ENCODE results near the gene ISL2.

GRCh38 chr15:76309601-76310330 lies 26.8 kb upstream of the ISL2 start:
- TF ChIP-seq, protein P1, sequence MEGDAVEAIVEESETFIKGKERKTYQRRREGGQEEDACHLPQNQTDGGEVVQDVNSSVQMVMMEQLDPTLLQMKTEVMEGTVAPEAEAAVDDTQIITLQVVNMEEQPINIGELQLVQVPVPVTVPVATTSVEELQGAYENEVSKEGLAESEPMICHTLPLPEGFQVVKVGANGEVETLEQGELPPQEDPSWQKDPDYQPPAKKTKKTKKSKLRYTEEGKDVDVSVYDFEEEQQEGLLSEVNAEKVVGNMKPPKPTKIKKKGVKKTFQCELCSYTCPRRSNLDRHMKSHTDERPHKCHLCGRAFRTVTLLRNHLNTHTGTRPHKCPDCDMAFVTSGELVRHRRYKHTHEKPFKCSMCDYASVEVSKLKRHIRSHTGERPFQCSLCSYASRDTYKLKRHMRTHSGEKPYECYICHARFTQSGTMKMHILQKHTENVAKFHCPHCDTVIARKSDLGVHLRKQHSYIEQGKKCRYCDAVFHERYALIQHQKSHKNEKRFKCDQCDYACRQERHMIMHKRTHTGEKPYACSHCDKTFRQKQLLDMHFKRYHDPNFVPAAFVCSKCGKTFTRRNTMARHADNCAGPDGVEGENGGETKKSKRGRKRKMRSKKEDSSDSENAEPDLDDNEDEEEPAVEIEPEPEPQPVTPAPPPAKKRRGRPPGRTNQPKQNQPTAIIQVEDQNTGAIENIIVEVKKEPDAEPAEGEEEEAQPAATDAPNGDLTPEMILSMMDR (IDR thresholded peaks at IDR 0.05; ENCODE audit: borderline replicate concordance, extremely low read depth, low read length, poor library complexity, severe bottlenecking): no peak
- no peak for TF ChIP-seq EZH2 (IDR thresholded peaks at IDR 0.05; ENCODE audit: borderline replicate concordance, low read depth, low read length, severe bottlenecking)
